IMR-90 (cell line): ENCODE data around the gene NRP2. TPM values are rescaled to one million over a fixed set of nuclear protein-coding genes. Genes with fewer than 3 reads are reported as not detected.
A peak's percentile ranks its signal among the peaks of the same experiment; 100 is the strongest.

Experiments used
- ATAC-seq: fragments of 200-7000 bp; cut with Tn5 transposase; 2 replicates; pipeline ENCODE4 v1.9.1; 2020; ENCODE audit warnings: low read depth, mild to moderate bottlenecking, moderate library complexity
- BruUV-seq: library from RNA; stranded (reverse); fragments of 400-500 nt; replicated peaks from 2 replicates; lab custom pipeline; 2021; lab: Mats Ljungman, UMichigan
- CTCF ChIA-PET: fragments of 300-600 bp; formaldehyde crosslinking; extraction: SDS; loops from one replicate; lab custom pipeline; 2021; ENCODE audit warnings: antibody characterized with exemption; lab: Yijun Ruan, JAX
- POLR2A ChIA-PET: fragments of 300-600 bp; sonication (Branson Sonifier 250); formaldehyde crosslinking; loops from one replicate; lab custom pipeline; 2022; ENCODE audit warnings: antibody characterized with exemption; ENCODE audit not compliant: unreplicated experiment; lab: Charles Lee
- DNase-seq: peaks from one replicate; pipeline ENCODE4 v3.0.0; 2013
- H2AFZ ChIP-seq: replicated peaks from 2 replicates; pipeline ENCODE3; 2013; ENCODE audit warnings: low read length, mild to moderate bottlenecking; ENCODE audit not compliant: poor library complexity
- H2AK5ac ChIP-seq: 2 replicates; pipeline ENCODE4 v1.6.1; 2013; ENCODE audit warnings: low read depth, low read length, inconsistent platforms
- H2AK9ac ChIP-seq: replicated peaks from 2 replicates; pipeline ENCODE3; 2013; ENCODE audit warnings: mild to moderate bottlenecking, low read depth, low read length, moderate library complexity; ENCODE audit not compliant: poor library complexity
- H2BK120ac ChIP-seq: 2 replicates; pipeline ENCODE4 v1.6.1; 2013; ENCODE audit warnings: low read depth, low read length, inconsistent platforms
- H2BK15ac ChIP-seq: 3 replicates; pipeline ENCODE4 v1.6.1; 2013; ENCODE audit warnings: low read depth, low read length, inconsistent platforms
- H2BK20ac ChIP-seq: 2 replicates; pipeline ENCODE4 v1.6.1; 2013; ENCODE audit warnings: low read depth, mild to moderate bottlenecking, inconsistent platforms, low read length, moderate library complexity
- H2BK5ac ChIP-seq: 2 replicates; pipeline ENCODE4 v1.6.1; 2013; ENCODE audit warnings: mild to moderate bottlenecking, low read depth, low read length, inconsistent platforms; ENCODE audit not compliant: poor library complexity, severe bottlenecking
- H3K14ac ChIP-seq: replicated peaks from 2 replicates; pipeline ENCODE4 v1.6.1; 2013; ENCODE audit warnings: low read depth, low read length, inconsistent platforms
- H3K18ac ChIP-seq: 2 replicates; pipeline ENCODE4 v1.6.1; 2013; ENCODE audit warnings: low read depth, low read length, control low read depth
- H3K23ac ChIP-seq: 2 replicates; pipeline ENCODE4 v1.6.1; 2013; ENCODE audit warnings: low read depth, low read length, inconsistent platforms
- H3K27ac ChIP-seq: 2 replicates; pipeline ENCODE4 v1.5.1; 2013; ENCODE audit warnings: mild to moderate bottlenecking, control low read depth, low read length; ENCODE audit not compliant: insufficient read depth
- H3K27me3 ChIP-seq: 2 replicates; pipeline ENCODE4 v1.6.1; 2013; ENCODE audit warnings: low read length; ENCODE audit not compliant: control insufficient read depth, insufficient read depth
- H3K36me3 ChIP-seq: 2 replicates; pipeline ENCODE4 v1.6.1; 2013; ENCODE audit warnings: low read length, mixed read lengths; ENCODE audit not compliant: control insufficient read depth, insufficient read depth
- H3K4ac ChIP-seq: 2 replicates; pipeline ENCODE4 v1.6.1; 2013; ENCODE audit warnings: low read depth, low read length, inconsistent platforms
- H3K4me1 ChIP-seq: 2 replicates; pipeline ENCODE4 v1.6.1; 2013; ENCODE audit warnings: low read length, mixed read lengths; ENCODE audit not compliant: control insufficient read depth, insufficient read depth
- H3K4me2 ChIP-seq: 2 replicates; pipeline ENCODE4 v1.6.1; 2013; ENCODE audit warnings: low read depth, mild to moderate bottlenecking, control low read depth, low read length, moderate library complexity
- H3K4me3 ChIP-seq: 2 replicates; pipeline ENCODE4 v1.5.1; 2013; ENCODE audit warnings: low read depth, mild to moderate bottlenecking, control low read depth, low read length, moderate library complexity; ENCODE audit not compliant: insufficient read depth
- H3K56ac ChIP-seq: 2 replicates; pipeline ENCODE4 v1.6.1; 2013; ENCODE audit warnings: low read length, inconsistent platforms; ENCODE audit not compliant: insufficient read depth; ENCODE audit errors: extremely low read depth
- H3K79me1 ChIP-seq, 2 experiments: 2 replicates each; pipeline ENCODE4 v1.6.1; 2013; ENCODE audit warnings: low read length in 2 of 2, inconsistent platforms in 1 of 2, low read depth in 1 of 2
- H3K9ac ChIP-seq: 2 replicates; pipeline ENCODE4 v1.6.1; 2013; ENCODE audit warnings: low read depth, low read length, control low read depth
- H3K9me1 ChIP-seq: 2 replicates; pipeline ENCODE4 v1.6.1; 2013; ENCODE audit warnings: low read length, inconsistent platforms; ENCODE audit not compliant: insufficient read depth
- H3K9me3 ChIP-seq: 2 replicates; pipeline ENCODE4 v1.6.1; 2013; ENCODE audit warnings: low read length; ENCODE audit not compliant: control insufficient read depth, insufficient read depth
- H4K20me1 ChIP-seq: 2 replicates; pipeline ENCODE4 v1.6.1; 2013; ENCODE audit warnings: low read length, inconsistent platforms; ENCODE audit not compliant: insufficient read depth
- H4K5ac ChIP-seq: 2 replicates; pipeline ENCODE4 v1.6.1; 2013; ENCODE audit warnings: mild to moderate bottlenecking, low read depth, low read length, control low read depth
- H4K8ac ChIP-seq, 2 experiments: 2 replicates each; pipeline ENCODE4 v1.6.1; 2013; ENCODE audit warnings: low read depth in 2 of 2, low read length in 2 of 2, control low read depth in 1 of 2, inconsistent platforms in 1 of 2
- H4K91ac ChIP-seq: 2 replicates; pipeline ENCODE4 v1.6.1; 2013; ENCODE audit warnings: low read depth, low read length, inconsistent platforms; ENCODE audit not compliant: insufficient read depth
- BHLHE40 ChIP-seq: fragments of 150-350 bp; IDR thresholded peaks from 2 replicates; pipeline ENCODE4 v1.6.1; 2016; ENCODE audit warnings: mild to moderate bottlenecking, low read depth, low read length
- CEBPB ChIP-seq: IDR thresholded peaks from 2 replicates; pipeline ENCODE4 v1.6.1; 2012; ENCODE audit warnings: low read depth, low read length, improper control_type of control experiment
- CHD1 ChIP-seq: IDR thresholded peaks from 2 replicates; pipeline ENCODE4 v1.6.1; 2012; ENCODE audit warnings: low read depth, low read length, improper control_type of control experiment
- ELK1 ChIP-seq: fragments of 150-350 bp; IDR thresholded peaks from 2 replicates; pipeline ENCODE4 v1.6.1; 2016; ENCODE audit warnings: low read depth, mild to moderate bottlenecking, low read length, moderate library complexity, borderline replicate concordance
- FOS ChIP-seq: fragments of 150-350 bp; IDR thresholded peaks from 2 replicates; pipeline ENCODE4 v1.6.1; 2016; ENCODE audit warnings: low read depth, low read length
- MAFK ChIP-seq: IDR thresholded peaks from 2 replicates; pipeline ENCODE4 v1.6.1; 2012; ENCODE audit warnings: low read depth, low read length, improper control_type of control experiment
- MAZ ChIP-seq: IDR thresholded peaks from 2 replicates; pipeline ENCODE4 v1.6.1; 2012; ENCODE audit warnings: low read depth, mild to moderate bottlenecking, low read length, improper control_type of control experiment, moderate library complexity, borderline replicate concordance
- MXI1 ChIP-seq: IDR thresholded peaks from 2 replicates; pipeline ENCODE4 v1.6.1; 2012; ENCODE audit warnings: low read depth, mild to moderate bottlenecking, low read length, moderate library complexity, borderline replicate concordance
- NFE2L2 ChIP-seq: fragments of 150-350 bp; IDR thresholded peaks from 2 replicates; pipeline ENCODE4 v1.6.1; 2016; ENCODE audit warnings: low read depth, mild to moderate bottlenecking, low read length
- POLR2A ChIP-seq: IDR thresholded peaks from 2 replicates; pipeline ENCODE4 v1.6.1; 2012; ENCODE audit warnings: mild to moderate bottlenecking, low read depth, low read length
- RAD21 ChIP-seq: IDR thresholded peaks from 2 replicates; pipeline ENCODE4 v1.6.1; 2012; ENCODE audit warnings: low read length, improper control_type of control experiment
- RCOR1 ChIP-seq: IDR thresholded peaks from 2 replicates; pipeline ENCODE4 v1.6.1; 2012; ENCODE audit warnings: mild to moderate bottlenecking, low read length, improper control_type of control experiment; ENCODE audit not compliant: insufficient replicate concordance
- RFX5 ChIP-seq: IDR thresholded peaks from 2 replicates; pipeline ENCODE4 v1.8.0; 2012; ENCODE audit warnings: low read depth, mild to moderate bottlenecking, low read length, moderate library complexity
- SMC3 ChIP-seq: fragments of 150-350 bp; IDR thresholded peaks from 2 replicates; pipeline ENCODE4 v1.6.1; 2016; ENCODE audit warnings: low read depth, mild to moderate bottlenecking, antibody characterized with exemption, low read length, moderate library complexity
- WGBS, 2 experiments: methylation state at CpG; one replicate each; pipeline versions ENCODE4 v1.1.5 to v1.1.7; 2013; ENCODE audit warnings: missing lambda C conversion rate in 2 of 2; ENCODE audit not compliant: insufficient read length in 1 of 2; ENCODE audit errors: extremely low coverage in 2 of 2; 5-methylcytosine and 5-hydroxymethylcytosine counted together
- dilution Hi-C: fragments of 300-500 bp; cut with HindIII; formaldehyde crosslinking; loops from one replicate; pipeline ENCODE4 v1.14.3; 2018; ENCODE audit warnings: low sequenced_read_pairs; ENCODE audit not compliant: unreplicated experiment
- in situ Hi-C: fragments of 300-500 bp; cut with MboI; formaldehyde crosslinking; loops from 3 replicates; pipeline ENCODE4 v1.14.3; 2019; ENCODE audit warnings: low sequenced_read_pairs, inconsistent platforms, mixed read lengths
- intact Hi-C: fragments of 100-400 bp; cut with micrococcal nuclease; formaldehyde crosslinking; loops from 2 replicates; pipeline ENCODE4 v1.10.0; 2022
- polyA plus RNA-seq, 3 experiments: library from polyadenylated mRNA; depleted of rRNA; stranded (reverse); fragments of >200 nt; gene quantifications; 2 replicates each; pipeline ENCODE4 v1.2.3, GENCODE V29; 2012; ENCODE audit warnings: low replicate concordance in 1 of 3
- total RNA-seq: library from RNA; depleted of rRNA; stranded (reverse); fragments of >200 nt; gene quantifications from 2 replicates; pipeline ENCODE4 v1.2.3, GENCODE V29; 2012
- TF ChIP-seq, protein P1 (sequence below): conservative IDR thresholded peaks from 2 replicates; pipeline ENCODE4 v1.5.1; 2012; ENCODE audit warnings: mild to moderate bottlenecking, low read depth, low read length, improper control_type of control experiment

Gene NRP2
- total and polyA plus RNA-seq, 2 of the 4 experiments (the other 2 are of a cell fraction), result 46.4 to 51.3 TPM

DNA sequence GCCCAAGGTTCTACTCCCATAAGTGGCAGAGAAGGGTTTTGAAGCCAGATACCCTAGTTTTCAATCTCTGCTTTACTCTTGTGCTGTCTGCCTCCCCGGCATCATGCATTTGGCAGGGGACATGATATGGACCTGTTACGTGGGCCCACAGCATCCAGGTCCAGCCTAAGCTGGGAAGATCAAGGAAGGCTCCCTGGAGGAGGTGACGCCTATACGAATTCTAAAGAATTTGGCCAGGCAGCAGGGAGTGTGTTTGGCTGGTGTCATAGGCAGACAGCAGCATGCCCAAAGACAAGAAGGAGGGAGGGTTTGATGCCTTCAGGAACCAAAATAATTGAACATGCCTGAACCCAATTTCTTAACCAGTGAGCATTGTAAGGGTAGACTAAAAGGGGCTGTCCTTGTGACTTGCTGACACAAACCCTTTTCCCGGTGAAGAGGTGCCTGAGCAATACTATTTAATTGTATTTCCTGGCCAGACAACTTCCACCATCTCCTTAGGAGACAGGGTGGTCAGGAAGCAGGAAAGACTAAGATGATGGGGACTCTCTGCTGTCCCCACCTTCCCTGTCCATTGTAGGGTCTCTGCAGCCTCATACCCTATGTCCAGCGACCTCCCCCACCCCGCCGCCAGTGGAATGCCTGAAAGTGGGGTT lies 21.3 kb downstream of the NRP2 start:
- Histone ChIP-seq H2BK20ac (peak overlapping the region; percentile 53; the same call in 1 of the 2 replicates), H3K9me1 (peaks cover 48% of the 10 kb centered on the region), H3K36me3 (peaks cover 12% of the 10 kb centered on the region), H3K18ac (no peak overlapping the region), H3K27ac (0 out of 2 replicates have a peak overlapping the region, but pooled peaks have one; percentile 25), H3K23ac (no peak overlapping the region), H3K56ac (no peak overlapping the region), H2BK5ac (peak overlapping the region; percentile 62), H3K14ac (peak overlapping the region; percentile 73), H3K4me3 (no peak overlapping the region), H4K8ac (peak overlapping the region in 1 of 2 experiments; percentile 26; a peak in 3 of 4 replicates), H4K5ac (no peak overlapping the region), H3K79me1 (peaks cover 25 to 70% of the 10 kb centered on the region in 2 experiments), H2AK9ac (no peak overlapping the region), H4K91ac (peak overlapping the region; percentile 4; the same call in 1 of the 2 replicates), H2AK5ac (peak overlapping the region; percentile 88; the same call in 1 of the 2 replicates), H3K27me3 (no peaks in the 10 kb centered on the region), H2BK120ac (peak overlapping the region; percentile 64; the same call in 1 of the 2 replicates), H2BK15ac (peak overlapping the region; percentile 72; the same call in 1 of the 3 replicates), H3K4me1 (peaks cover 58% of the 10 kb centered on the region), H3K9ac (no peak overlapping the region), H3K4ac (peak overlapping the region; percentile 79), H3K9me3 (no peaks in the 10 kb centered on the region), H2AFZ (peak overlapping the region; percentile 1), H4K20me1 (peaks cover 3% of the 10 kb centered on the region; the same call in 1 of the 2 replicates), H3K4me2 (no peak overlapping the region)
- no peak for ATAC-seq
- dilution Hi-C loops (no loop called here), in situ Hi-C loops (no loop called here), intact Hi-C loops (no loop called here)
- ChIA-PET POLR2A (no interaction called here), CTCF (no interaction called here)
- no TSS peak for BruUV-seq
- DNase-seq, result no peak
- WGBS, 2 experiments, result no CpG with 5 or more reads among the region's 8 CpGs
- no peak for TF ChIP-seq RAD21
- no peak for TF ChIP-seq MAFK
- TF ChIP-seq FOS, result no peak
- TF ChIP-seq CHD1, result no peak
- TF ChIP-seq, protein P1, sequence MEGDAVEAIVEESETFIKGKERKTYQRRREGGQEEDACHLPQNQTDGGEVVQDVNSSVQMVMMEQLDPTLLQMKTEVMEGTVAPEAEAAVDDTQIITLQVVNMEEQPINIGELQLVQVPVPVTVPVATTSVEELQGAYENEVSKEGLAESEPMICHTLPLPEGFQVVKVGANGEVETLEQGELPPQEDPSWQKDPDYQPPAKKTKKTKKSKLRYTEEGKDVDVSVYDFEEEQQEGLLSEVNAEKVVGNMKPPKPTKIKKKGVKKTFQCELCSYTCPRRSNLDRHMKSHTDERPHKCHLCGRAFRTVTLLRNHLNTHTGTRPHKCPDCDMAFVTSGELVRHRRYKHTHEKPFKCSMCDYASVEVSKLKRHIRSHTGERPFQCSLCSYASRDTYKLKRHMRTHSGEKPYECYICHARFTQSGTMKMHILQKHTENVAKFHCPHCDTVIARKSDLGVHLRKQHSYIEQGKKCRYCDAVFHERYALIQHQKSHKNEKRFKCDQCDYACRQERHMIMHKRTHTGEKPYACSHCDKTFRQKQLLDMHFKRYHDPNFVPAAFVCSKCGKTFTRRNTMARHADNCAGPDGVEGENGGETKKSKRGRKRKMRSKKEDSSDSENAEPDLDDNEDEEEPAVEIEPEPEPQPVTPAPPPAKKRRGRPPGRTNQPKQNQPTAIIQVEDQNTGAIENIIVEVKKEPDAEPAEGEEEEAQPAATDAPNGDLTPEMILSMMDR, result no peak
- no peak for TF ChIP-seq ELK1
- no peak for TF ChIP-seq POLR2A
- no peak for TF ChIP-seq BHLHE40
- TF ChIP-seq RFX5, result no peak
- TF ChIP-seq MXI1, result no peak
- no peak for TF ChIP-seq SMC3
- no peak for TF ChIP-seq MAZ
- no peak for TF ChIP-seq RCOR1
- no peak for TF ChIP-seq NFE2L2
- no peak for TF ChIP-seq CEBPB
